Stomach (tissue), 9 donors: ENCODE measurements around the gene U2SURP. TPM values are rescaled to one million over a fixed set of nuclear protein-coding genes. Genes with fewer than 3 reads are reported as not detected.

Experiments
- DNase-seq, 2 donors: peaks; one replicate each; pipeline versions ENCODE4 v3.0.0 to v3.0.0-alpha.2; 2013 to 2019
- H3K27ac ChIP-seq, 5 donors: fragments of 200-600 bp in 4 of 5; sonication (generic) in 4 of 5; one replicate each; pipeline ENCODE4 v1.5.1; 2013 to 2019; ENCODE audit warnings: mild to moderate bottlenecking in 1 of 5, moderate library complexity in 1 of 5
- H3K27me3 ChIP-seq, 3 donors: fragments of 200-600 bp; sonication (generic); one replicate each; pipeline ENCODE4 v1.5.1; 2017 to 2019; ENCODE audit warnings: mixed run types in 1 of 3
- H3K36me3 ChIP-seq, 4 donors: fragments of 200-600 bp; sonication (generic); 1 replicate in 3 of 4; 2 replicates in 1 of 4; pipeline ENCODE4 v1.5.1; 2016 to 2019
- H3K4me1 ChIP-seq, 4 donors: fragments of 200-600 bp; sonication (generic); one replicate each; pipeline ENCODE4 v1.5.1; 2016 to 2019
- H3K4me3 ChIP-seq, 4 donors: fragments of 200-600 bp; sonication (generic) in 3 of 4; one replicate each; pipeline ENCODE4 v1.5.1; 2016 to 2019; ENCODE audit warnings: mild to moderate bottlenecking in 1 of 4
- H3K9me3 ChIP-seq, 4 donors: fragments of 200-600 bp; sonication (generic); one replicate each; pipeline ENCODE4 v1.5.1; 2016 to 2019
- CTCF ChIP-seq, 7 experiments: fragments of 450-650 bp in 4 of 7; fragments of 200-600 bp in 3 of 7; sonication (generic) in 3 of 7; IDR thresholded peaks; one replicate each; pipeline ENCODE4 v1.5.1; 2016 to 2019; ENCODE audit warnings: antibody characterized with exemption in 7 of 7, control low read depth in 2 of 7, mild to moderate bottlenecking in 1 of 7
- EP300 ChIP-seq: sonication (generic); formaldehyde crosslinking; IDR thresholded peaks from one replicate; pipeline ENCODE4 v1.6.1; 2017; ENCODE audit warnings: antibody characterized with exemption
- POLR2A ChIP-seq, 4 donors: fragments of 450-650 bp; IDR thresholded peaks; one replicate each; pipeline ENCODE4 v1.6.1; 2016; ENCODE audit warnings: antibody characterized with exemption in 4 of 4, control low read depth in 2 of 4, mild to moderate bottlenecking in 1 of 4, moderate library complexity in 1 of 4
- POLR2AphosphoS5 ChIP-seq, 3 donors: sonication (generic); formaldehyde crosslinking; IDR thresholded peaks; one replicate each; pipeline ENCODE4 v1.6.1; 2016; ENCODE audit warnings: antibody characterized with exemption in 3 of 3
- WGBS, 5 donors: extraction: QIAGEN DNeasy Blood & Tissue Kit in 3 of 5; methylation state at CpG; one replicate each; pipeline versions ENCODE4 v1.1.5 to v1.1.7; 2013 to 2018; 5-methylcytosine and 5-hydroxymethylcytosine counted together
- intact Hi-C: fragments of 100-400 bp; cut with DNase I; formaldehyde crosslinking; loops from one replicate; pipeline ENCODE4 v1.15.1; 2023; ENCODE audit warnings: low total_unique reads
- polyA plus RNA-seq, 3 donors: library from polyadenylated mRNA; stranded (reverse); fragments of 200-250 nt; gene quantifications; one replicate each; pipeline ENCODE4 v1.2.3, GENCODE V29; 2013
- total RNA-seq, 5 donors: library from RNA; depleted of rRNA; stranded (reverse); fragments of >200 nt; gene quantifications; one replicate each; pipeline versions ENCODE4 v1.1.0 to v1.2.3, GENCODE V29; 2014 to 2016
- donor health status: healthy with polysubstance abuse.
- donor health status: Bipolar disorder and iron deficiency.
- donor health status: healthy.

U2SURP gene
- total and polyA plus RNA-seq, 8 donors = 12.8 to 156 (median 59.9) TPM

- no peaks in the 10 kb centered on the region for H3K4me1 ChIP-seq
- no peaks in the 10 kb centered on the region for H3K27me3 ChIP-seq
- WGBS, 5 donors = 77 to 93% (median 89%) methylated on average over 3 of the region's 3 CpGs
- H3K9me3 ChIP-seq = no peaks in the 10 kb centered on the region
- no peak for DNase-seq
- H3K27ac ChIP-seq = no peak overlapping the region
- no peaks in the 10 kb centered on the region for H3K36me3 ChIP-seq
- H3K4me3 ChIP-seq = no peak overlapping the region
- TF ChIP-seq EP300 (no peak), POLR2A (IDR thresholded peaks at IDR 0.05) (no peak), CTCF (IDR thresholded peaks at IDR 0.05) (no peak), POLR2AphosphoS5 (IDR thresholded peaks at IDR 0.05) (no peak)
- intact Hi-C loops = no loop called here
Measured at GRCh38 chr3:143083781-143084180, 82.4 kb downstream of the U2SURP start.

DNA sequence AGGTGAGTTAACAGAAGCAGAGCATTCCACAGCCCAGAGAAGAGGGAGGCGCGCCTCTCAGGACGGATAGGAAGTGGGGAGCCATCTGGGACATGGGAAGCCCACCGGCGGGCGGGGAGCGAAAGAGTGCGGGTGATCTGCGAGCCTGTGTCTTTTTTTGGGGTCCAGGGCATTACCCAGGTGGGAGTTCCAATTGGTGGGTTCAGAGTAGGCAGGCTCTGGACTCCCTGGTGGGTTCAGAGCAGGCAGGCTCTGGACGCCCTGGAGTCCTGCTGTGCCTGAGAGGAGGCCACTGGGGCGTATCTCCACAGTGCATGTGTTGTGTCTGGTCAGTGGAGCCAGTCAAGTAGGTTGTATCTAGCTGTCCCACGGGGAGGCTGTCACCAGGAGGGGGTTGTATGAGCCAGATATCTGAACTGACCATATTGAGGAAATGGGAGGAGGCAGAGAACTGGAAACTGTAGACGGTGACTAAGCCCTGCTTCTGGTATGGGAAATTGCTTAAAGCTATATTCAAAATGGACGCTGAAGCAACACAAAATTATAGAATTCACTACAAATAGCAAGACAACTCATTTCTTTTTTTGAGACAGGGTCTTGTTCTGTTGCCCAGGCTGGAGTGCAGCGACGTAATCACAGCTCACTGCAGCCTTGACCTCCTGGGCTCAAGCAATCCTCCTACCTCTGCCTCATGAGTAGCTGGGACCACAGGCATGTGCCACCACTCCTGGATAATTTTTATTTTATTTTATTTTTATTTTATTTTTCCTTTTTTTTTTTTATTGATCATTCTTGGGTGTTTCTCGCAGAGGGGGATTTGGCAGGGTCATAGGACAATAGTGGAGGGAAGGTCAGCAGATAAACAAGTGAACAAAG is 83.7 kb downstream of the U2SURP start:
- Histone ChIP-seq H3K36me3 (no peaks in the 10 kb centered on the region), H3K27me3 (no peaks in the 10 kb centered on the region), H3K9me3 (no peaks in the 10 kb centered on the region), H3K27ac (no peak overlapping the region), H3K4me3 (no peak overlapping the region), H3K4me1 (no peaks in the 10 kb centered on the region)
- TF ChIP-seq EP300 = no peak
- TF ChIP-seq CTCF (IDR thresholded peaks at IDR 0.05) = no peak
- no peak for TF ChIP-seq POLR2AphosphoS5 (IDR thresholded peaks at IDR 0.05)
- no peak for TF ChIP-seq POLR2A (IDR thresholded peaks at IDR 0.05)
- 86 to 93% (median 87%) methylated on average over 15 to 17 of the region's 17 CpGs for WGBS, 5 donors
- intact Hi-C loops = no loop called here
- DNase-seq = peak in 1 of 2 donors; percentile 45

DNA sequence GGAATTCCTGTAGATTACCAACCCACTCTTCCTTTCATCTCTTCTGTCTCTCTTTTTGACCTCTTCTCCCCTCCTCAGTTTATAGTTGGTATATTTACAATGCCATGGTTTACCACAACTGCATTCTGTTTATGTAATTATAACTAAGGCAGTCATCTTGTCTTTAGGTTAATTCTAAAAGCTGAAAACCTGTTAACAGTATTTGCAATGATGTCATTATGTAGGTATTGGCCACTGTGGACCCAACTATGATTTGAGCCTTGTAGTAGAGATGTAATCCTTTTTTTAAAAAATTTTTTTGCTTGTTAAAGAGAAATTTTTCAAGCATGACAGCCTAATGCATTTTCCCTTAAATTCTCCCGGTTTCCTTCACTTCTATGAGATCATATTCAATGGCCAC is 87.5 kb downstream of the U2SURP start:
- H3K4me3 ChIP-seq = no peak overlapping the region
- no peaks in the 10 kb centered on the region for H3K4me1 ChIP-seq
- H3K9me3 ChIP-seq = no peaks in the 10 kb centered on the region
- no peaks in the 10 kb centered on the region for H3K36me3 ChIP-seq
- 76 to 91% (median 87%) methylated on average over 1 of the region's 1 CpG for WGBS, 5 donors
- no peak overlapping the region for H3K27ac ChIP-seq
- intact Hi-C loops = no loop called here
- no peak for DNase-seq
- no peak for TF ChIP-seq POLR2A (IDR thresholded peaks at IDR 0.05)
- no peak for TF ChIP-seq CTCF (IDR thresholded peaks at IDR 0.05)
- no peak for TF ChIP-seq POLR2AphosphoS5 (IDR thresholded peaks at IDR 0.05)
- no peak for TF ChIP-seq EP300
- no peaks in the 10 kb centered on the region for H3K27me3 ChIP-seq

DNA sequence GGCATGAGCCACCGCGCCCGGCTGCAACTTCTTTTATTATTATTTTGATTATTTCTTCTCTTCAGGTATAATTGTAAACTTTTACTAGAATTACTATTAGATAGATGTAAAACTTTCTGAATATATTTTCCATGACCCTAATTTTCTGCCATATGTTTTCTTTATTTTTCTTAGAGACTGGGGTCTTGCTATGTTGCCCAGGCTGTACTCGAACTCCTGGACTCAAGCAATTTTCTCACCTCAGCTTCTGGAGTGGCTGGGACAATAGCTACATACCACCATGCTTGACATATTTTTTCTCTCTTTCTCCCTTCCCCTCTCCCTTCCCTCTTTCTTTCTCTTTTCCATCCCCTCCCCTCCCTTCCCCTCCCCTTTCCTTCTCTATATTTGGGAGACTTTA is 88.6 kb downstream of the U2SURP start:
- intact Hi-C loops = no loop called here
- WGBS, 5 donors = 90 to 99% (median 97%) methylated on average over 4 of the region's 4 CpGs
- Histone ChIP-seq H3K36me3 (no peaks in the 10 kb centered on the region), H3K27me3 (no peaks in the 10 kb centered on the region), H3K27ac (no peak overlapping the region), H3K4me3 (no peak overlapping the region), H3K9me3 (no peaks in the 10 kb centered on the region), H3K4me1 (no peaks in the 10 kb centered on the region)
- DNase-seq = no peak
- TF ChIP-seq EP300 (no peak), POLR2AphosphoS5 (IDR thresholded peaks at IDR 0.05) (no peak), POLR2A (IDR thresholded peaks at IDR 0.05) (no peak), CTCF (IDR thresholded peaks at IDR 0.05) (no peak)
